H1 (cell line): Measurements from ENCODE around the gene CEP104. TPM values are rescaled to one million over a fixed set of nuclear protein-coding genes. Genes with fewer than 3 reads are reported as not detected.

Experiments
- CTCF ChIA-PET: fragments of 300-600 bp; sonication (Branson Sonifier 250); formaldehyde crosslinking; loops from one replicate; lab custom pipeline; 2021; ENCODE audit not compliant: partially characterized antibody; lab: Charles Lee
- POLR2A ChIA-PET: fragments of 300-600 bp; sonication (Branson Sonifier 250); formaldehyde crosslinking; loops from one replicate; lab custom pipeline; 2021; ENCODE audit warnings: inconsistent platforms; ENCODE audit not compliant: partially characterized antibody; lab: Charles Lee
- DNase-seq, 2 experiments: peaks; one replicate each; pipeline versions ENCODE4 v3.0.0 to v3.0.0-alpha.2; 2010 to 2022; ENCODE audit warnings: low spot score in 2 of 2, low read depth in 1 of 2, mixed read lengths in 1 of 2
- FAIRE-seq: peaks from 2 replicates; lab custom pipeline; 2011; peaks lifted over from hg19 to GRCh38; lab: Jason Lieb, UNC
- H2AFZ ChIP-seq: 2 replicates; pipeline ENCODE4 v1.8.1; 2012; ENCODE audit warnings: low read length, inconsistent platforms
- H2AK5ac ChIP-seq: 2 replicates; pipeline ENCODE4 v1.6.1; 2013; ENCODE audit warnings: low read depth, low read length
- H2BK120ac ChIP-seq: replicated peaks from 2 replicates; pipeline ENCODE3; 2013; ENCODE audit warnings: low read depth, low read length, inconsistent platforms
- H2BK12ac ChIP-seq: 2 replicates; pipeline ENCODE4 v1.6.1; 2013; ENCODE audit warnings: low read depth, low read length
- H2BK15ac ChIP-seq: 2 replicates; pipeline ENCODE4 v1.6.1; 2013; ENCODE audit warnings: low read length
- H2BK20ac ChIP-seq: 2 replicates; pipeline ENCODE4 v1.6.1; 2013; ENCODE audit warnings: low read length
- H2BK5ac ChIP-seq: 2 replicates; pipeline ENCODE4 v1.6.1; 2013; ENCODE audit warnings: low read depth, low read length
- H3K14ac ChIP-seq: 2 replicates; pipeline ENCODE4 v1.6.1; 2013; ENCODE audit warnings: inconsistent platforms; ENCODE audit not compliant: insufficient read length
- H3K18ac ChIP-seq: 2 replicates; pipeline ENCODE4 v1.6.1; 2013; ENCODE audit warnings: low read length; ENCODE audit errors: extremely low read depth
- H3K23ac ChIP-seq: 2 replicates; pipeline ENCODE4 v1.6.1; 2013; ENCODE audit warnings: inconsistent platforms; ENCODE audit not compliant: insufficient read length
- H3K23me2 ChIP-seq: 2 replicates; pipeline ENCODE4 v1.6.1; 2013; ENCODE audit warnings: low read depth, low read length
- H3K27ac ChIP-seq: 2 replicates; pipeline ENCODE4 v1.6.1; 2011; ENCODE audit warnings: low read depth, low read length, inconsistent platforms
- H3K27me3 ChIP-seq, 4 experiments: replicated peaks in 1 of 4; 1 replicate in 1 of 4; 2 replicates in 3 of 4; pipeline versions ENCODE4 v1.6.1 to v1.8.1; 2011 to 2013; ENCODE audit warnings: low read length in 3 of 4, mild to moderate bottlenecking in 3 of 4, inconsistent platforms in 2 of 4, mixed read lengths in 2 of 4, moderate library complexity in 1 of 4; ENCODE audit not compliant: control insufficient read depth in 3 of 4, insufficient read depth in 3 of 4; ENCODE audit errors: extremely low read depth in 1 of 4
- H3K36me3 ChIP-seq, 4 experiments: 2 replicates each; pipeline versions ENCODE4 v1.6.1 to v1.8.1; 2011 to 2013; ENCODE audit warnings: mild to moderate bottlenecking in 4 of 4, low read length in 3 of 4, moderate library complexity in 2 of 4, control low read depth in 1 of 4, inconsistent platforms in 1 of 4; ENCODE audit not compliant: insufficient read depth in 4 of 4, control insufficient read depth in 2 of 4
- H3K4ac ChIP-seq: replicated peaks from 2 replicates; pipeline ENCODE3; 2013; ENCODE audit warnings: low read length, low read depth, mixed read lengths, inconsistent platforms; ENCODE audit not compliant: insufficient read length
- H3K4me1 ChIP-seq, 4 experiments: replicated peaks in 1 of 4; 1 replicate in 1 of 4; 2 replicates in 3 of 4; pipeline versions ENCODE4 v1.6.1 to v1.8.1; 2011 to 2013; ENCODE audit warnings: low read length in 3 of 4, inconsistent platforms in 2 of 4, mixed read lengths in 1 of 4; ENCODE audit not compliant: insufficient read depth in 4 of 4, control insufficient read depth in 3 of 4
- H3K4me2 ChIP-seq, 2 experiments: 2 replicates each; pipeline versions ENCODE4 v1.6.1 to v1.8.1; 2011 to 2013; ENCODE audit warnings: low read depth in 2 of 2, low read length in 2 of 2, control low read depth in 1 of 2, inconsistent platforms in 1 of 2, mild to moderate bottlenecking in 1 of 2; ENCODE audit not compliant: insufficient read depth in 1 of 2
- H3K4me3 ChIP-seq, 4 experiments: fragments of 200-600, 300-600 bp in 1 of 4; sonication (generic), shearing (Covaris generic), sonication (Bioruptor Twin) in 1 of 4; 2 replicates each; pipeline versions ENCODE4 v1.5.1 to v1.8.1; 2011 to 2016; ENCODE audit warnings: low read length in 4 of 4, low read depth in 3 of 4, control low read depth in 2 of 4, inconsistent platforms in 2 of 4, mild to moderate bottlenecking in 2 of 4, mixed read lengths in 1 of 4, moderate library complexity in 1 of 4; ENCODE audit not compliant: insufficient read depth in 2 of 4; ENCODE audit errors: extremely low read depth in 1 of 4
- H3K56ac ChIP-seq: replicated peaks from 2 replicates; pipeline ENCODE3; 2013; ENCODE audit warnings: low read depth, mild to moderate bottlenecking, mixed read lengths, low read length, inconsistent platforms; ENCODE audit not compliant: insufficient read length
- H3K79me1 ChIP-seq: 2 replicates; pipeline ENCODE4 v1.6.1; 2013; ENCODE audit warnings: low read depth, low read length, control low read depth
- H3K79me2 ChIP-seq, 2 experiments: 2 replicates each; pipeline versions ENCODE4 v1.6.1 to v1.8.1; 2012 to 2013; ENCODE audit warnings: low read length in 2 of 2, mild to moderate bottlenecking in 2 of 2, inconsistent platforms in 1 of 2; ENCODE audit not compliant: insufficient read depth in 2 of 2, control insufficient read depth in 1 of 2
- H3K9ac ChIP-seq, 4 experiments: replicated peaks in 1 of 4; 1 replicate in 1 of 4; 2 replicates in 3 of 4; pipeline versions ENCODE4 v1.6.1 to v1.8.1; 2011 to 2013; ENCODE audit warnings: low read depth in 3 of 4, low read length in 3 of 4, control low read depth in 2 of 4, mild to moderate bottlenecking in 2 of 4, moderate library complexity in 2 of 4, inconsistent platforms in 1 of 4; ENCODE audit errors: extremely low read depth in 1 of 4
- H3K9me3 ChIP-seq, 2 experiments: 2 replicates each; pipeline versions ENCODE4 v1.6.1 to v1.8.1; 2012 to 2013; ENCODE audit warnings: mild to moderate bottlenecking in 2 of 2, moderate library complexity in 2 of 2, control low read depth in 1 of 2, inconsistent platforms in 1 of 2, low read depth in 1 of 2, low read length in 1 of 2, mixed read lengths in 1 of 2; ENCODE audit not compliant: insufficient read depth in 2 of 2
- H4K20me1 ChIP-seq, 2 experiments: replicated peaks in 1 of 2; 2 replicates each; pipeline versions ENCODE3 to v1.8.1; 2011 to 2013; ENCODE audit warnings: inconsistent platforms in 2 of 2, low read length in 2 of 2, mild to moderate bottlenecking in 1 of 2; ENCODE audit not compliant: insufficient read depth in 2 of 2, control insufficient read depth in 1 of 2
- H4K5ac ChIP-seq: 2 replicates; pipeline ENCODE4 v1.6.1; 2013; ENCODE audit warnings: low read length, low read depth, mixed read lengths, inconsistent platforms; ENCODE audit not compliant: insufficient read length
- H4K8ac ChIP-seq: 2 replicates; pipeline ENCODE4 v1.8.0; 2013; ENCODE audit warnings: mild to moderate bottlenecking, moderate library complexity, low read length, inconsistent platforms; ENCODE audit not compliant: insufficient read depth; ENCODE audit errors: extremely low read depth
- H4K91ac ChIP-seq: replicated peaks from 2 replicates; pipeline ENCODE3; 2013; ENCODE audit warnings: low read length, mixed read lengths, inconsistent platforms; ENCODE audit not compliant: insufficient read length
- WGBS, 2 experiments: shearing (Covaris generic) in 1 of 2; methylation state at CpG; one replicate each; pipeline versions ENCODE4 v1.1.6 to v1.1.7; 2013 to 2015; ENCODE audit warnings: low lambda C conversion rate in 2 of 2, mixed read lengths in 2 of 2, inconsistent platforms in 1 of 2, low coverage in 1 of 2, missing lambda C conversion rate in 1 of 2; ENCODE audit not compliant: insufficient replicate concordance in 2 of 2, insufficient coverage in 1 of 2, insufficient read length in 1 of 2; ENCODE audit errors: extremely low coverage in 1 of 2, missing lambda C conversion rate in 1 of 2; 5-methylcytosine and 5-hydroxymethylcytosine counted together
- polyA plus RNA-seq, 7 experiments: library from polyadenylated mRNA; depleted of rRNA in 3 of 7; stranded (reverse) in 5 of 7; unstranded in 2 of 7; fragments of >200 nt in 5 of 7; fragments of 200-250 nt in 2 of 7; gene quantifications; 1 replicate in 5 of 7; 2 replicates in 1 of 7; 4 replicates in 1 of 7; pipeline versions ENCODE4 v1.2.1 to v1.2.3, GENCODE V29; 2011 to 2013; ENCODE audit warnings: missing spikeins in 2 of 7, mixed read lengths in 2 of 7
- total RNA-seq: library from RNA; stranded (reverse); fragmentation: NEBNext Ultra II Directional; extraction: Animal tissue kit (Norgen Biotek cat#: 25700); gene quantifications from 2 replicates; pipeline ENCODE4 v1.2.1, GENCODE V29; 2021

CEP104 gene
- total and polyA plus RNA-seq, 2 of the 8 experiments (the other 6 are each of a cell fraction or from before 2014, with no cell fraction given) = 8.0 to 43.9 TPM

- no peak for FAIRE-seq
- no peak overlapping the region for H4K8ac ChIP-seq
- no peak overlapping the region for H2BK5ac ChIP-seq
- H3K9me3 ChIP-seq = no peaks in the 10 kb centered on the region
- H3K79me2 ChIP-seq = peaks cover 0 to 15% of the 10 kb centered on the region in 2 experiments; a peak in 2 of 4 replicates
- H3K23me2 ChIP-seq = peaks cover 2% of the 10 kb centered on the region; the same call in 1 of the 2 replicates
- H3K27ac ChIP-seq = no peak overlapping the region
- no peak overlapping the region for H3K4me3 ChIP-seq
- CTCF ChIA-PET = no interaction called here
- H4K5ac ChIP-seq = no peak overlapping the region
- H3K79me1 ChIP-seq = peaks cover 5% of the 10 kb centered on the region; the same call in 1 of the 2 replicates
- peaks cover 1 to 3% of the 10 kb centered on the region in 2 experiments for H4K20me1 ChIP-seq
- no peak overlapping the region for H3K14ac ChIP-seq
- H3K4me1 ChIP-seq = no peaks in the 10 kb centered on the region
- H4K91ac ChIP-seq = no peak overlapping the region
- no peaks in the 10 kb centered on the region for H3K27me3 ChIP-seq
- no peak overlapping the region for H3K9ac ChIP-seq
- no peak overlapping the region for H2BK20ac ChIP-seq
- H2AK5ac ChIP-seq = no peak overlapping the region
- H3K23ac ChIP-seq = no peak overlapping the region
- H3K36me3 ChIP-seq = peaks cover 0 to 12% (median 0%) of the 10 kb centered on the region in 4 experiments; a peak in 2 of 8 replicates
- H3K18ac ChIP-seq = no peak overlapping the region
- no peak overlapping the region for H3K4me2 ChIP-seq
- DNase-seq = no peak
- no peak overlapping the region for H3K56ac ChIP-seq
- H3K4ac ChIP-seq = no peak overlapping the region
- POLR2A ChIA-PET = no interaction called here
- H2AFZ ChIP-seq = no peak overlapping the region
- 93% methylated on average over 6 of the region's 6 CpGs; no CpG with 5 or more reads in 1 of the 2 experiments for WGBS, 2 experiments
- H2BK15ac ChIP-seq = no peak overlapping the region
- H2BK120ac ChIP-seq = no peak overlapping the region
- H2BK12ac ChIP-seq = no peak overlapping the region
Observed at GRCh38 chr1:3851292-3851691, 5.7 kb downstream of the CEP104 start.
